Transverse colon (tissue), 4 donors: ENCODE data around the gene SLC2A9. TPM values are rescaled to one million over a fixed set of nuclear protein-coding genes. Genes with fewer than 3 reads are reported as not detected.
A peak's percentile ranks its signal among the peaks of the same experiment; 100 is the strongest.
"Not testable (repeated sequence)": the region's sequence is repeated elsewhere in the genome, so short reads cannot be mapped to it uniquely, and the experiment has no call there.

Experiments used
- DNase-seq: peaks from one replicate; pipeline ENCODE4 v3.0.0-alpha.2; 2019
- H3K27ac ChIP-seq, 4 donors: fragments of 200-600 bp; sonication (generic); 2 replicates each; pipeline ENCODE4 v1.5.1; 2016 to 2018; ENCODE audit warnings: inconsistent platforms in 4 of 4
- H3K27me3 ChIP-seq: fragments of 200-600 bp; sonication (generic); 2 replicates; pipeline ENCODE4 v1.5.1; 2017; ENCODE audit warnings: inconsistent platforms
- H3K36me3 ChIP-seq, 4 donors: fragments of 200-600 bp; sonication (generic); 2 replicates each; pipeline ENCODE4 v1.5.1; 2017 to 2019; ENCODE audit warnings: inconsistent platforms in 4 of 4
- H3K4me1 ChIP-seq, 4 donors: fragments of 200-600 bp; sonication (generic); 2 replicates each; pipeline ENCODE4 v1.5.1; 2017 to 2020; ENCODE audit warnings: inconsistent platforms in 4 of 4
- H3K4me3 ChIP-seq, 4 donors: fragments of 200-600 bp; sonication (generic); 1 replicate in 1 of 4; 2 replicates in 3 of 4; pipeline versions ENCODE4 v1.5.1 to v1.6.1; 2017 to 2019; ENCODE audit warnings: inconsistent platforms in 4 of 4
- H3K9me3 ChIP-seq, 2 donors: fragments of 200-600 bp; sonication (generic); 2 replicates each; pipeline ENCODE4 v1.5.1; 2017 to 2019; ENCODE audit warnings: inconsistent platforms in 2 of 2
- CTCF ChIP-seq, 5 experiments: fragments of 200-600 bp in 3 of 5; fragments of 450-650 bp in 2 of 5; sonication (generic) in 3 of 5; IDR thresholded peaks; 1 replicate in 2 of 5; 2 replicates in 3 of 5; pipeline ENCODE4 v1.5.1; 2016 to 2017; ENCODE audit warnings: antibody characterized with exemption in 5 of 5, inconsistent platforms in 3 of 5, mild to moderate bottlenecking in 2 of 5, moderate library complexity in 1 of 5
- EP300 ChIP-seq: sonication (generic); formaldehyde crosslinking; IDR thresholded peaks from one replicate; pipeline ENCODE4 v1.6.1; 2017; ENCODE audit warnings: antibody characterized with exemption, low read depth
- POLR2A ChIP-seq: fragments of 450-650 bp; IDR thresholded peaks from one replicate; pipeline ENCODE4 v1.6.1; 2016; ENCODE audit warnings: antibody characterized with exemption, mild to moderate bottlenecking, moderate library complexity
- POLR2AphosphoS5 ChIP-seq, 3 donors: sonication (generic); formaldehyde crosslinking; IDR thresholded peaks; one replicate each; pipeline ENCODE4 v1.6.1; 2016; ENCODE audit warnings: antibody characterized with exemption in 3 of 3
- WGBS, 2 donors: methylation state at CpG; one replicate each; pipeline ENCODE4 v1.1.5; 2018; ENCODE audit warnings: low coverage in 1 of 2; 5-methylcytosine and 5-hydroxymethylcytosine counted together
- in situ Hi-C, 4 donors: fragments of 200-750 bp; cut with MboI; loops; one replicate each; pipeline versions ENCODE4 v1.15.0 to v1.15.1; 2017; ENCODE audit warnings: low sequenced_read_pairs in 3 of 4, low pct_ligation_motif_present in 1 of 4, low pct_unique_long_range_greater_than_20kb in 1 of 4
- intact Hi-C: fragments of 100-400 bp; cut with DNase I; formaldehyde crosslinking; loops from one replicate; pipeline ENCODE4 v1.15.1; 2023; ENCODE audit warnings: low total_unique reads
- total RNA-seq, 4 donors: library from RNA; depleted of rRNA; stranded (reverse); fragments of >200 nt; gene quantifications; one replicate each; pipeline ENCODE4 v1.1.0, GENCODE V29; 2016

Gene SLC2A9
- total RNA-seq, 4 donors from 2014 or later: 2.2 to 4.0 (median 3.4) TPM; not detected in 1

- in situ Hi-C loops (no loop called here), intact Hi-C loops (no loop called here)
- no peak for TF ChIP-seq POLR2AphosphoS5 (IDR thresholded peaks at IDR 0.05)
- no peak for TF ChIP-seq POLR2A
- TF ChIP-seq EP300: no peak
- no peak for TF ChIP-seq CTCF (IDR thresholded peaks at IDR 0.05)
- Histone ChIP-seq H3K27ac (no peak overlapping the region), H3K4me1 (no peaks in the 10 kb centered on the region), H3K36me3 (no peaks in the 10 kb centered on the region), H3K27me3 (no peaks in the 10 kb centered on the region), H3K4me3 (no peak overlapping the region), H3K9me3 (no peaks in the 10 kb centered on the region)
- WGBS, 2 donors: 77% methylated on average over 4 of the region's 4 CpGs; no CpG with 5 or more reads in 1 of the 2 donors
- DNase-seq: no peak
These were observed 220.4 kb downstream of the SLC2A9 start for GRCh38 chr4:9800848-9801247.

DNA sequence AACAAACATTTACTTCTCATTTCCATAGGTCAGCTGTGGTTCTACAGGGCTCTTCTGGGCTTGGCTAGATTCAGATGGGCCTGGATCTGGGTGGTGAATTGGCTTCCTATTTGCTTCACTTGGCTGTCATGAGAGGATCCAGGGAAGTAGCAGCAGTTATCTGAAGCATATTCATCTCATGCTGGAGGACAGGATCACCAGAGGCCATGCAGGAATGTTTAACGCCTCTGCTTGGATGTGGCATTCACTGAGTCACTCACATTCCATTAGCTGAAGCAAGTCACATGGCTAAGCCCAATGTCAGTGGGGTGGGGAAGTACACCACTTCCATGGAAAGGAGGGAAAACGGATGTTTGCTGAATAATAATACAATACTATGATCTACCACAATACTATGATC, 224.7 kb downstream of the SLC2A9 start:
- in situ Hi-C loops, H3K27me3 ChIP-seq, intact Hi-C loops, H3K36me3 ChIP-seq, H3K4me3 ChIP-seq, H3K9me3 ChIP-seq, H3K27ac ChIP-seq, DNase-seq, H3K4me1 ChIP-seq: not testable (repeated sequence)
- 0 to 50% methylated on average over 1 to 2 of the region's 2 CpGs for WGBS, 2 donors

GRCh38 chr4:9792381-9792780, 228.9 kb downstream of the SLC2A9 start:
- Histone ChIP-seq H3K4me1 (no peaks in the 10 kb centered on the region), H3K27ac (no peak overlapping the region), H3K27me3 (no peaks in the 10 kb centered on the region), H3K36me3 (no peaks in the 10 kb centered on the region), H3K9me3 (no peaks in the 10 kb centered on the region), H3K4me3 (no peak overlapping the region)
- no peak for DNase-seq
- intact Hi-C loops: no loop called here
- TF ChIP-seq CTCF (IDR thresholded peaks at IDR 0.05) (no peak), EP300 (no peak), POLR2A (no peak), POLR2AphosphoS5 (IDR thresholded peaks at IDR 0.05) (no peak)
- in situ Hi-C loops: no loop called here
- WGBS, 2 donors: 79 to 83% methylated on average over 3 of the region's 3 CpGs

- H3K36me3 ChIP-seq, H3K9me3 ChIP-seq, in situ Hi-C loops, H3K4me3 ChIP-seq, intact Hi-C loops, H3K4me1 ChIP-seq: not testable (repeated sequence)
- Histone ChIP-seq H3K27me3 (peaks cover 20% of the 10 kb centered on the region), H3K27ac (peak overlapping the region; percentile 30 to 73 (median 44))
- 33 to 36% methylated on average over 5 of the region's 5 CpGs for WGBS, 2 donors
- peak; percentile 51 for DNase-seq
These were observed 235.4 kb downstream of the SLC2A9 start for GRCh38 chr4:9785891-9786290.

- Histone ChIP-seq H3K9me3 (no peaks in the 10 kb centered on the region), H3K36me3 (no peaks in the 10 kb centered on the region), H3K4me3 (no peak overlapping the region), H3K27ac (no peak overlapping the region), H3K27me3 (peaks cover 32% of the 10 kb centered on the region), H3K4me1 (peaks cover 0 to 6% (median 4%) of the 10 kb centered on the region in 4 donors)
- TF ChIP-seq POLR2AphosphoS5 (IDR thresholded peaks at IDR 0.05) (no peak), EP300 (no peak), POLR2A (no peak), CTCF (IDR thresholded peaks at IDR 0.05) (no peak)
- in situ Hi-C loops: no loop called here
- intact Hi-C loops: no loop called here
- WGBS, 2 donors: 85% methylated on average over 22 of the region's 22 CpGs; no CpG with 5 or more reads in 1 of the 2 donors
- no peak for DNase-seq
These were observed 239.2 kb downstream of the SLC2A9 start for GRCh38 chr4:9782136-9782436.
